ENCODE data around the gene RPS6KA3. TPM values are rescaled to one million over a fixed set of nuclear protein-coding genes. Genes with fewer than 3 reads are reported as not detected.

RPS6KA3 gene
- total RNA-seq, 1 donor: 58.1 TPM

GRCh38 chrX:20101934-20102581 is 164.7 kb downstream of the RPS6KA3 start:
- TF ChIP-seq, protein P1, sequence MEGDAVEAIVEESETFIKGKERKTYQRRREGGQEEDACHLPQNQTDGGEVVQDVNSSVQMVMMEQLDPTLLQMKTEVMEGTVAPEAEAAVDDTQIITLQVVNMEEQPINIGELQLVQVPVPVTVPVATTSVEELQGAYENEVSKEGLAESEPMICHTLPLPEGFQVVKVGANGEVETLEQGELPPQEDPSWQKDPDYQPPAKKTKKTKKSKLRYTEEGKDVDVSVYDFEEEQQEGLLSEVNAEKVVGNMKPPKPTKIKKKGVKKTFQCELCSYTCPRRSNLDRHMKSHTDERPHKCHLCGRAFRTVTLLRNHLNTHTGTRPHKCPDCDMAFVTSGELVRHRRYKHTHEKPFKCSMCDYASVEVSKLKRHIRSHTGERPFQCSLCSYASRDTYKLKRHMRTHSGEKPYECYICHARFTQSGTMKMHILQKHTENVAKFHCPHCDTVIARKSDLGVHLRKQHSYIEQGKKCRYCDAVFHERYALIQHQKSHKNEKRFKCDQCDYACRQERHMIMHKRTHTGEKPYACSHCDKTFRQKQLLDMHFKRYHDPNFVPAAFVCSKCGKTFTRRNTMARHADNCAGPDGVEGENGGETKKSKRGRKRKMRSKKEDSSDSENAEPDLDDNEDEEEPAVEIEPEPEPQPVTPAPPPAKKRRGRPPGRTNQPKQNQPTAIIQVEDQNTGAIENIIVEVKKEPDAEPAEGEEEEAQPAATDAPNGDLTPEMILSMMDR (IDR thresholded peaks at IDR 0.05; ENCODE audit: insufficient read depth, low read length): no peak

More at GRCh38 chrX:20101934-20102581, 164.7 kb downstream of the RPS6KA3 start:
- no peak for DNase-seq (ENCODE audit: low read depth)
- H3K4me3 ChIP-seq (ENCODE audit: low read depth, low read length): no peak overlapping the region

Small RNAs within 50 kb of the gene (small RNA-seq; reads per million reads assigned to genes)
- 33.4 reads per million, percentile 96 among the genes with 10 or more reads in this experiment for gene RF00493
- gene RF00494: not detected

Other genes starting within 250 kb of the RPS6KA3 start
- gene MAP7D2, start 150.0 kb downstream of the RPS6KA3 start, total RNA-seq (ENCODE audit: low replicate concordance): 0.18 and 1.2 TPM in 2 replicates
- gene EIF1AX, start 125.1 kb downstream of the RPS6KA3 start, total RNA-seq (ENCODE audit: low replicate concordance): 38.9 and 112 TPM in 2 replicates

All from fibroblast of the aortic adventitia (primary cell).